Jurkat, Clone E6-1 (cell line): ENCODE results near the gene GPRIN1.
"Not testable (repeated sequence)": the region's sequence is repeated elsewhere in the genome, so short reads cannot be mapped to it uniquely, and the experiment has no call there.

Experiments used
- DNase-seq: peaks from one replicate; pipeline ENCODE4 v3.0.0-alpha.2; 2011; ENCODE audit warnings: low read depth, low spot score
- H3K4me3 ChIP-seq: 2 replicates; pipeline ENCODE4 v1.5.1; 2011; ENCODE audit warnings: mild to moderate bottlenecking, low read length, control low read depth, moderate library complexity

GPRIN1 gene

GRCh38 chr5:176559683-176560082 lies 50.3 kb downstream of the GPRIN1 start:
- peak; percentile 69 for DNase-seq

GRCh38 chr5:176557846-176558245 lies 52.1 kb downstream of the GPRIN1 start:
- no peak for DNase-seq
- no peak overlapping the region for H3K4me3 ChIP-seq

More at GRCh38 chr5:176559683-176560082, 50.3 kb downstream of the GPRIN1 start:
- no peak overlapping the region for H3K4me3 ChIP-seq

GRCh38 chr5:176553260-176554085 lies 56.5 kb downstream of the GPRIN1 start:
- DNase-seq = no peak
- no peak overlapping the region for H3K4me3 ChIP-seq

GRCh38 chr5:176552332-176552869 lies 57.6 kb downstream of the GPRIN1 start:
- DNase-seq = no peak
- no peak overlapping the region for H3K4me3 ChIP-seq

- DNase-seq, H3K4me3 ChIP-seq: not testable (repeated sequence)
These were observed 59.0 kb downstream of the GPRIN1 start for GRCh38 chr5:176550937-176551336.

- no peak for DNase-seq
- H3K4me3 ChIP-seq = no peak overlapping the region
These were observed 59.6 kb downstream of the GPRIN1 start for GRCh38 chr5:176550275-176550831.

- no peak overlapping the region for H3K4me3 ChIP-seq
- no peak for DNase-seq
These were observed 60.1 kb downstream of the GPRIN1 start for GRCh38 chr5:176549871-176550270.

- no peak for DNase-seq
These were observed 61.0 kb downstream of the GPRIN1 start, which contains the start of gene CDHR2 for GRCh38 chr5:176548967-176549444. Gene CDHR2, plus strand, starts transcription at chr5:176549342. Its CDS starts 16,011 bp downstream, at chr5:176565353.

GRCh38 chr5:176547802-176548201 lies 62.2 kb downstream of the GPRIN1 start:
- no peak for DNase-seq
- H3K4me3 ChIP-seq = no peak overlapping the region

More at GRCh38 chr5:176548967-176549444, 61.0 kb downstream of the GPRIN1 start, which contains the start of gene CDHR2:
- H3K4me3 ChIP-seq = no peak within 1 kb of the TSS
